NCI-H82 treated with DMSO at 0.1 percent for 48 hours (cell line): Measurements from ENCODE around the gene PRDM10.

Experiments used
- DNase-seq: peaks from one replicate; lab custom pipeline; 2025; ENCODE audit not compliant: unreplicated experiment; lab: John Stamatoyannopoulos, UW

PRDM10 gene

GRCh38 chr11:129950101-129951091 is 52.2 kb downstream of the PRDM10 start:
- DNase-seq = no peak

- no peak for DNase-seq
Observed at GRCh38 chr11:129948926-129949466, 53.6 kb downstream of the PRDM10 start.

- DNase-seq = no peak
Observed at GRCh38 chr11:129947474-129947873, 55.2 kb downstream of the PRDM10 start.

GRCh38 chr11:129946965-129947364 is 55.7 kb downstream of the PRDM10 start:
- no peak for DNase-seq

GRCh38 chr11:129946256-129946655 is 56.4 kb downstream of the PRDM10 start:
- DNase-seq = no peak

- no peak for DNase-seq
Observed at GRCh38 chr11:129945373-129945772, 57.3 kb downstream of the PRDM10 start.

GRCh38 chr11:129944696-129945095 is 57.9 kb downstream of the PRDM10 start:
- DNase-seq = no peak

GRCh38 chr11:129943036-129943435 is 59.6 kb downstream of the PRDM10 start:
- DNase-seq = no peak

- DNase-seq = no peak
Observed at GRCh38 chr11:129939510-129939909, 63.1 kb downstream of the PRDM10 start.

GRCh38 chr11:129938764-129939163 is 63.9 kb downstream of the PRDM10 start:
- no peak for DNase-seq

GRCh38 chr11:129937592-129938238 is 64.9 kb downstream of the PRDM10 start:
- no peak for DNase-seq

GRCh38 chr11:129935723-129936122 is 66.9 kb downstream of the PRDM10 start:
- DNase-seq = no peak

GRCh38 chr11:129933891-129934290 is 68.7 kb downstream of the PRDM10 start:
- DNase-seq = no peak

GRCh38 chr11:129933262-129933661 is 69.4 kb downstream of the PRDM10 start:
- no peak for DNase-seq

GRCh38 chr11:129932381-129933067 is 70.1 kb downstream of the PRDM10 start:
- no peak for DNase-seq

- no peak for DNase-seq
Observed at GRCh38 chr11:129930743-129931142, 71.9 kb downstream of the PRDM10 start.

GRCh38 chr11:129930296-129930695 is 72.3 kb downstream of the PRDM10 start:
- DNase-seq = no peak

- no peak for DNase-seq
Observed at GRCh38 chr11:129929721-129930120, 72.9 kb downstream of the PRDM10 start.

GRCh38 chr11:129928923-129929692 is 73.5 kb downstream of the PRDM10 start:
- DNase-seq = no peak

- DNase-seq = no peak
Observed at GRCh38 chr11:129922674-129923073, 80.0 kb downstream of the PRDM10 start.

- DNase-seq = no peak
Observed at GRCh38 chr11:129918361-129918760, 84.3 kb downstream of the PRDM10 start.
